Stimulated activated CD4-positive, alpha-beta T cell treated with anti-CD3 and anti-CD28 coated beads, Interleukin-4, amount 100 ng/mL, for 24 hours (primary cell): ENCODE measurements around the gene NRARP.
A peak's percentile ranks its signal among the peaks of the same experiment; 100 is the strongest.

Source experiments
- DNase-seq: peaks from one replicate; pipeline ENCODE4 v3.0.0-alpha.2; 2020

The NRARP gene

DNA sequence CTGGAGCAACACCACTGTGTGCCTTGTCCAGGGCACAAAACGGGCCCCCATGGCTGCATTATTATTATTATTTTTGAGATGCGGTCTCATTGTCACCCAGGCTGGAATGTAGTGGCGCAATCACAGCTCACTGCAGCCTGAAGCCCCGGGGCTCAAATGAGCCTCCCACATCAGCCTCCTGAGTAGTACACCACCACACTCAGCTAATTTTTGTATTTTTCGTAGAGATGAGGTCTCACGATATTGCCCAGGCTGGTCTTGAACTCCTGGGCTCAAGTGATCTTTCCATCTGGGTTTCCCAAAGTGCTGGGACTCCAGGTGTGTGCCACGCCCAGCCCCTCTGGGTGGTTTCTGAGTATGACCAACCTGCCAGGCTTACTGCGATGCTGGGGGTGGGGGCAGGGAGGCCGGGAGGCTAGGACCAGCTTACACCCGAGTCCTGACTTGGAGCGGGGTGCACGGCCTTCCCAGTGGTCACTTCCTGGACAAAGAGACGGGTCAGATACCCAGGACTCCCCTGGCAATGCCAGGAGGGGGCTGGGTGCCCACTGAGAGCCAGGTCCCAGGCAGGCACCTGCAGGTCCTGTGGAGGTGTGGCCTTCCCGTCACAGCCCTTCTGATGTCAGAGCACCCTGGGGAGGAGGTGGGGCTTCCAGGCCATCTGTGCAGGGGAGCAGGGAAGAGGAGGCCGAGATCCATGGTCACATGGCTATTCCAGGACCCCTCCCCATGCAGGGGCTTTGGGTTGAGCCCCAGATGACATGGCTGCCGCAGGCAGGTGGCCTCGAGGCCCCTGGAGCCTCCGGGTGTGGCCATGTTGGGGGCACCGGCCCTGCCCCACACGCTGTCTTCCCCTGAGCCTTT lies 8.3 kb upstream of the NRARP start:
- DNase-seq, result no peak

DNA sequence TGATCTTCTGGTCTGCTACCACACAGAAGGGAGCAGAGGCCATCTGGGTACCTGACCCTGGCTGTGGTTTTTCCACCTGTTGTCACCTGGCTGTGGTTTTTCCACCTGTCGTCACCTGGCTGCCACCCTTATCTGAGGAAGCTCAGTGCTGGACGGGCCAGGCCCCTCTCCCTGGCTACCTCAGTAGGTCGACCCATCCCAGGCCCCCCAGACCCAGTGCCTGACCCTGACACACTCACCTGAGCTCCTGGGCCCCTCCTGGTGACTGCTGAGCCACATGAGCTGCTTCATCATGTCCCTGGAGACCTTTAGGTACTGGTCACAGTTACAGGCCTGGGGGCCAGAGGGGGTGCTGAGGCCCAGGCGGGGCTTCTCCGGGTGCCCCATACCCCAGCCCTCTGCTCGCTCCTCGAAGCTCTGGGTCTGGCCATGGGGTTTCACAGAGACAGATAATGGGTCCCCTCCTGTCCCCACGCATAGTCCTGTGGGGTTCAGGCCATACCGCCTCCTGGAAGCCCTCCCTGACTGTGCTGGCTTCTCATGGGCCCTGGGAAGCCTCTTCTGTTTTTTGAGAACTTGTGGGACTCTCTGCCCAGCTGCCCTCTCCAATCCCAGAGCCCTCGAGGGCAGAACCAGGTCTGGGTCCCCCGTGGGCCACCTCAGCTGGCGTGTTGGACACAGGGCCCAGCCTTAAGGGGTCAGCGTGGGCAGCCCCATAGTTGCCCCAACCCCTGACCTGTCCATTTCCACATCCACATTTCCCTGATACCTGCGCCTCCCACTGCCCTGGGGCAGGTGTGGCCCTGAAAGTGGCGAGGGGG lies 7.5 kb upstream of the NRARP start:
- no peak for DNase-seq

DNA sequence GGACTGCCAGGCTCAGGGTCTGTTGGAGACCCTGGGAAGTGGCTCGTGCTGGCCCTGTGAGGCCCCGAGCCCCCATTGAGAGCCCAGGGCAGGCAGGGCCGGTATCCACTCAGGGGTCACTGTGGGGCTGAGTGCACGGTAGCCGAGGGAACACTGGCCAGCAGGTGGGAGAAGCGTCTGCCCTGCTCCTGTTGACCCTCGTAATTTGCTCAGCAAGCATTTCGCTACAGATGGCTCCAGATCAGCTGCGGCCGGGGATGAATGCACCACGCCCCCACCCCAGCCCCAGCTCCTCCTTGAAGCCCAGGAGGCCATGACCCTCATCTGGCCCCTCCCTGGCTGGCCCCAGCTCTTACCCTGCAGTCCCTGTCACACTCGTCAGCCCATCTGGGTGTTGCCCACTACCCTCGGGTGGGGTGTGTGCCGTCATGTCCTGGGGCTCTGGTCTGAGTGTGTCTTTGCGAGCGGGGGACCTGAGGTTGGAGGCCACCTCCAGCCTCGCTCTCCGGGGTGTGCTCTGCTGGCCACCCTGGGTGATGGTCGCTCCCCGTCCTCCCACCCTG lies 6.1 kb upstream of the NRARP start:
- no peak for DNase-seq

DNA sequence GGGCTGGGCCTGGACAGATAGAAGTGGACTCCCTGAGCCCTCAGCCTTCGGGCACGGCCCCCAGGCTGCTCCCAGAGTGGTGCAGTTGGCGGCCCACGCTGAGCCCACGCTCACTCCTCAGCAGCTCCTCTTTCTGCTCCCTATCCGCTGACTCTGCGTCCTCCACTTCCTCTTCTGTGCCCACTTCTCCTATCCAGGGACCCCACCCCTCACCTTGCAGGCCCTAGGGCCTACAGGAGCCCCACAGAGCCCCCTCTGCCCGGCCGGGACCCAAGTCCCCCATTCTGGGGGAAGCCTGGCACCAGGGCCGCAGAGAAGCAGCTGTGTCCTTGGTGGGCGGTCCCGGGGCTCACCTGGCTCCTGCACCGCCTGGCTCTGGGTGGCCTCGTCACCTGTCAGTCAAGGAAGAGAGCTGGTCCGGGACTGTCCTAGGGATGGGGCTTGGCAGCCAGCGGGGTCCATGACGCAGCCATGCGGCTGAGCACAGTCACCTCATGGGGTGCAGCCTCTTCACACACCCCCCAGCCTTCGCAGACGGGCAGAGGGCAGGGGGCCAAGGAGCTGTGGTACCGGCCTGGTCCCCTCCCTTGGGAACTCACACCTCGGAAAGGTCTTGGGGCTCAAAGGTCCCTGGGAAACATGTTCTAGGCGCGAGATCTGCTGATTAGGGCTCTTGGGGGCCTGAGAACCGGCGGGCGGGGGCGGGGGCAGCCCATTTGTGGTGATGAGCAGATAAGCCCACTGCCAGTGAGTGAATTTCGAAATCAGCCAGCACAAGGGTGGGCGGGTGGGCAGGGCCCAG lies 5.4 kb upstream of the NRARP start:
- no peak for DNase-seq

DNA sequence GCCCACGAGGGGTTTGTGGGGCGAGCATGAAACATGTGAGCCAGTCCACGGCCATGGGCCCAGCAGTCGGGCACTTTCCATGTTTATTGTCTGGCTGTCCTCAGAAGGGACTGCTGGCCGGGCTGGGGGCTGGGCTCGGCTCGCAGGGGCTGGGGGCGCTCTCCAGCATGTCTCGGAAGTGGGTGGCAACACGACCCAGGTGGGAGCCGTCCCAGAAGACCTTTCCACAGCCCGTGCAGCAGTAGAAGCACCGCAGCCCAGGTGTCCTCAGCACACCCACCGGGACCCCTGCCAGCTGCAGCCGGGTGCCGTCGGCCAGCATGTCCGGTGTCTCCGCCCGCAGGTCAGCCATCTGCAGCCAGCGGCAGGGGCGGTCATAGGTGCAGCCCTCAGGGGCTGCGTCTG lies 4.8 kb upstream of the NRARP start:
- no peak for DNase-seq

DNA sequence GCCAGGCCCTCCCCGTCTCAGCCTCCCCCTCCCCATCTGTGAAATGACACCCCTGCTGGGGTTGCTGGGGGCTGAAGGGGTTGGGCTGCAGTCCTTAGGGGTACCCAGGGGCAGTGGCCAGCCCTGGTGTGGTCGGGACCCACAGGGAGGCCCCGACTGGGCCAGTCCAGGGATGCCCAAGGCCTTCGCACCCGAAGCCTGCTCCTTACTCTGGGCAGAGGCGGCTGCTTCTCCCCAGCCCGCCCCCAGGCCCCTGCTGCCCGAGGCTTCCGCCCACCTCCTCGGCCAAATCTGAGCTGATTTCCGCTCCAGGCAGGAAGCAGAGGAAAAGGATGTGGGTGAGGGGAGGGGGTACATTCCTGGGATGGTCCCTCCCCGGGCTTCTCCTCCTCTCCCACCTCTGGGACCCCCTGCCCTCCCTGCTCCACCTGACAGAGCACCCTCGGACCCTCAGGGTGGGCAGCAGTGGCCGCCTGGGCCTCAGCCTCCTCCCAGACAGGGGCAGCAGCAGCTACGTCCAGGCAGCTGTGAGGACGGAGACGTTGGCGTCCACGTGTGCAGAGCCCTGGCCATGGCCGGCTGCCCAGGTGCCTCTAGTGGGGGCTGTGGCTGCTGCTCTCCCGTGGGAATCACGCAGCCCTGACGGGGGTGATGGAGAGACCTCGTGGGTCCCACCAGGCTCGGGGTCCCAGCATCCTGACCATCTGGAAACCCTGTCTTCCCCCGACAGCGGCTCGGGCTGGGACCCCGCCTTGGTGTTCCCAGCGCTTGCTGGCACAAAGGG lies 4.2 kb upstream of the NRARP start:
- DNase-seq, result no peak

DNA sequence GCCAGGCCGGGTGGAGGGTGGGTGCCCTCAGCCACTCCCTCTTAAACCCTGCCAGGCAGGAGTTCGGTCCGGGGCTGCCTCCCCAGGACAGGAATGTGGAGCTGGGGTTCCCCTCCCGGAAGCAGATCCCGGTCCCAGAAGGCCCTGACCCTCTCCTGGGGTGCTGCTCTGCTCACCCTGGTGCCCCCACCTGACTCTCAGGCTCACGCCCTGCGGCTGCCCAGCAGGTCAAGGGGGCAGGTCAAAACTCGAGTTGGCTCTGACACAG lies 3.7 kb upstream of the NRARP start:
- no peak for DNase-seq

DNA sequence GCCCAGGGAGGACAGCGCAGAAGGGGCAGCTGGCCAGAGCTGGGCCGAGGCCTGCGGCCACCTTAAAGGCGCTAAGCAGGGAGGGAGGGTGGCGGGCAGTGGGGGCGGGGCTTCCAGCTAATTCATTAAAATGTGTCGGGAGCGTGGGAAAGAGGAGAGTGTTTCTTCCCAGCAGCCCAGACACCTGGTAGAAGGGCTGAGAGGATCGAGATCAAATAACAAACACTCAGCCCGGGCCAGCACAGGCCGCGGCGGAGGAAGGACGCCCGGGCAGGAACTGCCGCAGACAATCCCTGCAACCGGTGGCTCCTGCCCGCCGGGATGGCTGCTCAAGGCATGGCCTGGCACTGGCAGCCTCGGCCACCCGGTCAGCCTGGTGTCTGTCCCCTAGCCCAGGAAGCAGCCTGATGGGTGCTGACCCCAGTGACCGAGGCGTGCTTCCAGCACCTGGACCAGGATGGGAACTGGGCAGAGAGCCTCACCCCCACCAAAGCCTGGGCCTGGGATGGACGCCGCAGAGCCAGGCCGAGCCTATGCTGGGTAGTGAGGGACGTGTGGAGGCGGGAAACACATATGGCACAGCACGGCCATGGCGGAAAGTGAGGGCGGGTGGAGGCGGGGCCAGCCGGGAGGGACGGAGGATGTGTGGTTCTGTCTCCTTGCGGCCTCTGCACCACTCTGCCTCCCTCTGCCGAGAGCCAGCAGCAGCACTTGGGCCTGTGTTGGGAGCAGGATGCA lies 3.2 kb upstream of the NRARP start:
- peak; percentile 58 for DNase-seq

DNA sequence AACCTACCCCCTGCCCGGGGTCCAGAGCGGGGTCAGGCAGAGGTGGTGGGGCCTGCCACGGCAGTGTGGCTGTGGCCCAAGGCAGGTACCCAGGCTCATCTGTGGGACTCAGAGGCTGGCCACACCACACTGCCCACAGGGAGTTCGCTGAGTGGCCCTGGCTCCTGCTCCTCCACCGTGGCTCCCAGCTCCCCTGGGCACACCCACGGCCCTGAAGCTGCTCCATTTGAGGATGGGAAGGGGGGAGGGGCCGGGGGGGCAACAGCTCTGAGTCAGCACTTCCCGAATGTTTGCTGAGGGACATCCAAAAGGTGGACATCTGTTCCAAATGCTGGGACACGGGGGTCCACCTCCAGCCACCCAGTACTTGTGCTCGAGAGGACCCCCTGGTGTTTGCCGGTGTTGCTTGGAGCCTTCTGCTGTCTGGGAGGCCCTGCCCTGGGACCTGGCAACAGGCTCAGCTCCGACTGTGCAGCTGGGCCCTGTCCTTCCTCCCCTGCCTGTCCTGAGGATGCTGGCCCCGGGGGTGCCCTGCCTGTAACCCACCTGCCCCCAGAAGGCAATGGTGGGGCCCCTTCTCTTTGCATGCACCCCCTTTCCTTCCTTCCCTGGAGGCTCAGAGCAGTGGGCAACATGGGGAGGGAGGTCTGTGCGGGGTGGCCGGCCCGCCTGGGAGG lies 2.5 kb upstream of the NRARP start:
- DNase-seq, result no peak

DNA sequence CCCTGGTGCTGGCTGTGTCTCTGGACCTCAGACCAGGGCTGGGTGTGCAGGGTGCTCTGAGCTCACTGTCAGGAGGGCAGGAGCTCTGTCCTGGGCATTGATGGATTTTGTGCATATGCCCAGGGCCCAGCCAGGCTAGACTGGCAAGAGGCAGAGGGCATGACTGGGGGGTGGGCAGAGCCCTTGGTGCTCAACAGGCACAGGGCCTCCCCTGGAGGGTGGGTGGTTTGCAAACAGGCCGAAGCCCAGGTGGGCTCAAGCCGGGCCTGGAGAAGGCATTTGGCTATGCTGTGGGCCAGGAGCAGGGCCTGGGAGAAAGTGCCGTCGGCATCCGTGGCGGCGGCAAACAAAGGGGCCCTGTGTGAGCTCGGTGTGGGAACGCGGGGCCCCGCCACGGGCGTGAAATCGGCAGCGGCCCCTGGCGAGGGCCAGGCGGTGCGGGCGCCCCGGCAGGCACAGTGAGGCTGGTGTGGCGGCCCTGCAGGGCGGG lies 1.9 kb upstream of the NRARP start:
- DNase-seq, result no peak

DNA sequence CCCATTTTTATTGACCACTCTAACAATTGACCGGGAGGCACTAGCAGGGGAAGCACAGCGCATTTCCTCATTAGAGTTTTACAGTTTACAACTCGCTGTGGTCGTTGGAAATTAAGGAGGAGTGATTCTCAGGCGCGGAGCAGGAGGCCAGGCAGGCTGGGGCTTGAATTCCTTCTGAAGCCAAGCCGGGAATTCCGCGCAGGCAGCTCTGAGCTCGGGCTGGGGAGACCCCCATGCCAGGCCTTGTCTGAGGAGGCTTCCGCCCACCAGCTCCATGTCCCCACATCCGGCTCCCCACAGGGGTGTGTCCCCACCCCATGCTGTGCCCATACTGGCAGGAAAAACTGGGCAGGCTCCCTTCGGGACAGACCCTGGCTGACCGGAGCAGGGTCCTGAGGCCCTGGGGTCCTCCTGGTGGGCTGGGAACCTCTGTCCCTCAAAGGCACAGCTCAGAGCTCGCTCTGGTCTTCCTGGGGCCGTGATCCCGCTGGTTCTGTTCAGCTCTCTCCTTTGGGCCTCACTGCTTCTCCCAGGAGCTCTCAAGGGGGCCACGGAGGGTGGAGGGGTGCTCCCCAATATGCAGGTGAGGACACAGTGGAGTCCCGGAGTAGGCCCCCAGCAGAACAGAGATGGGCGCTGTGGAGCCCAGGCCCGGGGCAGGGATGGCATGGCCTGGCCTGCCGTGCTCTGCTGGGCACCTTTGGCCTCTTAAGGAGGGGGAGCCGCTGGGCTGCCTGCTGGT lies 1.3 kb upstream of the NRARP start:
- no peak for DNase-seq

DNA sequence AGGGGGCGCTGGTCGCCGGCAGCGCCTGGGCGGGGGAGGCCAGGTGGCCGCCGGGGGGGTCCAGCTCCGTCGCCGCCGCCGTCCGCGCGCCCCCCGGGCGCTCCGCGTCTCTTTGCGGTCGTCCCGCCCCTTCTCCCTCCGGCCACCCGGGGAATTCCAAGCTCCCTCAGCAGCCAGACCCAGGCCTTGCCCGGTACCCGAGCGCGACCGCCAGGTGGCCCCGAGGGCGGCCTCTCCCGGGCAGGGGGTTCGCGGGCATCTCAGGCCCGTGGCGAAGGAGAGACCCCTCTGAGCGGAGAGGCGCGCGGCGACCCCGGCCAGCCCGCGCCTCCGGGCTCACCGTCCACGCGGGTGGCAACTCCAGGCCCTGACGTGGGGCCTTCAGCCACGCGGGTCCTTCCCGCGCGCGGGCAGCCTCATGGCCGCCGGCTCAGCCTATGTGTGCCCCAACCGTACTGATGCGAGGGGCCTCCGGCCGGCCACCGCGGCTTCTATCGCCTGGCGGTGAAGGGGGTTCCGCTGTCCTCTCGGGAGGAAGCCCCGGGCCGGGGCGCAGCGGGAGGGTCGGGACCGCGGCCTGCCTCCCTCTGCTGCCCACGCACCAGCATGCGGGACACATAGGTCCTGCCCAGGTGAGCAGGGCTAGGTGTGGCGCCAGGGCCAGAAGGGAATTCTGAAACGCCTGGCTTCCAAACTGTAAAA lies 529 bp upstream of the NRARP start:
- no peak for DNase-seq

DNA sequence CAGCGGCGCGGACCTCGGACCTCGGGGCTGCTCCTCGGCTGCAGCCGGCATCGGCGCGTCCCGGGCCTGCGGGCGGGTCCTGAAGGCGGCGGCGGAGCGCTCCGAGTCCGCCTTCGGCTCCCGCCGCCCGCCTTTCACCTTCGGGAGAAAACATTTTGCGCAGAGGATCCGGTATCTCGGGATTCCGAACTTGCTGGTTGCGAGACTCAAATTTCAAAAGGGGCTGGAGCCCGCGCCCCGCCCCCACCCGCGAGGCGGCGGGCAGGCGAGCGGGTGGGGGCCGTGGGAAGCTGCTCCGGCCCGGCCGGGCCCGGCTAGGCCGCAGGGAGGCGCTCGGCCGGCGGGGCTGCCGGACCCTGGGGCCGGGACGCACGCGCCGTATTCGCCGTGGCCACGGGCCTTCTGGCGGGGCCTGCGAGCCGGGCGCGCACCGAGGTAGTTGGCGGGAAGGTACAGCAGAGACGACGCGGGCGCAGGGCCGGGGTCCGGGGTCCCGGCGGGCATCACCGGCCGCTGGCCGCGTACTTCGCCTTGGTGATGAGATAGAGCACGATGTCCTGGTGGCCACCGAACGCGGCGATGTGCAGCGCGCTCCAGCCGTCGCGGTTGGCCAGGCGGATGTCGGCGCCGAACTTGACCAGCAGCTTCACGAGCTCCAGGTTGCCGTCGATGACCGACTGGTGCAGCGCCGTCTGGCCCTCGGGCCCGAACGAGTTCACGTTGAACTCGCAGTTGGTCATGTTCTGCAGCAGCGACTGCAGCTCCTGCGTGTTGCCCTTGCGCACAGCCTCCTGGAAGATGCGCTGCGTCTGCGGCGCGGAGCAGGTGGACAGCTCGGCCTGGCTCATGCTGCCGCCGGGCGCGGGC lies 757 bp downstream of the NRARP start:
- DNase-seq, result no peak

DNA sequence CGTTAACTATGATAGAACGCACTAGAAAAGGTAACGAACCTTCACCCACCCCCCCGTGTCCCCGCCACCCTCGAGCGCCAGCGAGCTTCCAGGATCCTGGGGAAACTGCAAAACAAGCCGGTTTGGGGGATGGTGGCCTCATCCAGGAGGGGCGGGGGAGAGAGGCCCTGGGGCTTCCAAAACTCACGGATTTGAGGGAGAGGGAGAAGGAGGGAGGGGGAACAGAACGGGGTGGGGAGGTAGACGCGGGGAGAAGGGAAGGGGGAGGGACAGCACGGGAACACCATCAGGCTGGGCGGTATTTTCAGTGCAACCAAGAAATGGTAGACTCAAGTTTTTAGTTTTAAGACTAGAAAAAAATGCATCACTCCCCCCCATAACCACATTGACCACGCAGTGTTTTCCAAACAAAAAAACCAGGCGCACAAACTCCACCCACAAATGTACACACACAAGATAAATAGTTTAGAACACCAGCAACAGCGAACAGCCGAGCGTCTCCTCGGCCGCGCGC lies 1.4 kb downstream of the NRARP start:
- no peak for DNase-seq

DNA sequence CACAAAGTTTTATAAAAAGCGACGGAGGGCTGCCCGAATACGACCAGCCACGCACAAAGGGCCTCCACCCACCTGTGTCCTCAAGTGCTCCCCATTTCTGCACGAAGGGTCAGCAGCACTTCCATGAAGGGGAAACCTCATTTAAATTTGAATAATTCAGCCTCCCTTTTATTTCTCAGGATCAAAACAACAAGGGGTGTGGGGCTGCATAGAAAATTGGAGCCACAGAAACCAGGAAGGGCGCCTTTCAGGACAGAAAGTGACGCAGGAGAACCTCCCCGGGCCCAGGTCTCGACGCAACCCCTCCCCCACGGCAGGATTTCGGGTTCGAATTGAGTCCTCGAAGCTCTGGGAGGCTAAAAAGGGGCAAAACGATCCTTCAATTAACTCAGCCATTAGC lies 2.1 kb downstream of the NRARP start:
- no peak for DNase-seq

DNA sequence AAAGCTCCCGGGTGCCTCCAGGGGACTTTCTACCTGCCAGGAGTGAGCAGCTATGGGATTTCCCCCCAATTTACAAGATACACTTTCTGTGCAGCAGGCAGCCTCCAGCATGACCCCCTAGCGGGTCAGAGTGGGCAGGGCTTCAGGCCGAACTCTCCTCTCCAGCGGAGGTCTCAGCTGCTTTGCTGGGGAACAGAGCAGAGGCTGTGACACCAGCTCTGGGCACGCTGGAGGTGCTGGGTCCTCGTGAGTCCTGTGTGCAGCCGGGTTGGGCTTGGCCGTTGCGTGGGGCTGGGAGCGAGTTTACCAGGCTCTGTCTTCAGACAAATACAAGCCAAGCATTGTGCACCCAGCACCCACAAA lies 2.9 kb downstream of the NRARP start:
- DNase-seq, result no peak

DNA sequence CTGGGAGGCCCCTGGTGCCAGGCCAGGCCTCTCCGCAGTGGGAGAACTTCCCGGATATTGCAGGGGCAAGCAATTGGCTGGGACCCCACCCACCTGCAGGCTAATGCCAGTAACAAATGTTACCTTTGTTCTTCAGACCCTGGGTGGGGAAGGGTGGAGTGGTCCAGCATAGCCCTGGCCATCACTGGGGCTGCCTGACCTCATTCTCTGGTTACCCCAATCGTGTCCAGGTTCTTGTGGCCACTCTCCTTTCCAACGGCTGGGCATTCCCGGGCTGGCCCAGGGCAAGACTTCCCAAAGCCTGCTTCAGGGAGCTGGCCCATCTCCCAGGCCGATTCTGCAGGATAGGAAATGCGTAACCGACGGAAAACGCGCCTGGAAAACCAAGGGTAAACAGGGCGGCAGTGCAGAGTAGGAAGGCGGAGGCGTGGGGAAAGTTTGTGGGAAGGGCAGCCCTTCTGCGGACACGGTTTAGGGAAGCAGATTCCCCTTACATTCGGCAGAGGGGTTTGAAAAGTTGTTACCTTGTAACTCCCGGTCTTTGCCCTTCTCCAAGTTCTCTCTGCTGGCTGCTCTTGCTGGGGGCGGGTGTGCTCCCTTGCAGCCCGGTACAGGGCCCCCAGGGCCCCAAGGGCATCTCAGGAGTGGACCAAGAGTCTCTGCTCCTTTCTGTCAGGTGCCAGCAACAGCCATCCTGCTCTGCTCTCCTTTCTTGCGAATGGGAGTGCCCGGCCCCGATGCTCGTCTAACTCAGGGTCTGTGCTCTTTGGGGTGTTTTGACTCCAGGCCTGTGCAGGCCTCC lies 3.5 kb downstream of the NRARP start:
- DNase-seq, result no peak

DNA sequence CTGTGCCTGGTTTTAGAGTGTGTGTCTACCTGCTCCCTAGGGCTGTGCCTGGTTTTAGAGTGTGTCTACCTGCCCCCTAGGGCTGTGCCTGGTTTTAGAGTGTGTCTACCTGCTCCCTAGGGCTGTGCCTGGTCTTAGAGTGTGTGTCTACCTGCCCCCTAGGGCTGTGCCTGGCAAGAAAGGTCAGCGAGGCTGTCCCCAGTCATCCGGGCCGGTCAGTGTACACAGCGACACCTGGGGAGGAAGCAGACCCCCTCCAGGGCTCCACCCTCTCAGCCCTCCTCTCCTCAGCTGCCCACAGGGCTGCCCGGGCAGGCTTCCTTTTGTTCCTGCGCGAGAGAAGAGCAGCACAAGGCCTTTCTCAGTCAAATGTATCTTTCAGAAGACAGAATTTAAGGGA lies 4.1 kb downstream of the NRARP start:
- DNase-seq, result no peak
